Activated naive CD4-positive, alpha-beta T cell treated with anti-CD3 and anti-CD28 coated beads, Interleukin-2, amount 50 U/mL, for 72 hours (primary cell): ENCODE results near the gene PRR22. TPM values are rescaled to one million over a fixed set of nuclear protein-coding genes. Genes with fewer than 3 reads are reported as not detected.
"Not testable (repeated sequence)": the region's sequence is repeated elsewhere in the genome, so short reads cannot be mapped to it uniquely, and the experiment has no call there.

Source experiments
- ATAC-seq, 2 donors: fragments of 150-1000 bp; cut with Tn5 transposase; 2 replicates each; pipeline ENCODE4 v1.10.0; 2021; ENCODE audit warnings: mild to moderate bottlenecking in 2 of 2, moderate library complexity in 2 of 2
- DNase-seq, 2 donors: peaks; one replicate each; pipeline ENCODE4 v3.0.0; 2021 to 2022; ENCODE audit warnings: low spot score in 2 of 2
- H3K27ac Mint-ChIP-seq, 2 donors: one replicate each; pipeline ENCODE4 v1.8.0; 2022; ENCODE audit warnings: mild to moderate bottlenecking in 2 of 2, mixed read lengths in 2 of 2
- H3K36me3 Mint-ChIP-seq, 2 donors: one replicate each; pipeline ENCODE4 v1.8.0; 2022; ENCODE audit warnings: mixed read lengths in 2 of 2
- H3K9me3 Mint-ChIP-seq, 2 donors: one replicate each; pipeline ENCODE4 v1.8.0; 2022; ENCODE audit warnings: mixed read lengths in 2 of 2
- total RNA-seq, 2 donors: library from RNA; stranded (reverse); gene quantifications; one replicate each; pipeline ENCODE4 v1.2.3, GENCODE V29; 2022

Gene PRR22
- total RNA-seq, 2 donors from 2014 or later, result 1.8 to 7.4 TPM

DNA sequence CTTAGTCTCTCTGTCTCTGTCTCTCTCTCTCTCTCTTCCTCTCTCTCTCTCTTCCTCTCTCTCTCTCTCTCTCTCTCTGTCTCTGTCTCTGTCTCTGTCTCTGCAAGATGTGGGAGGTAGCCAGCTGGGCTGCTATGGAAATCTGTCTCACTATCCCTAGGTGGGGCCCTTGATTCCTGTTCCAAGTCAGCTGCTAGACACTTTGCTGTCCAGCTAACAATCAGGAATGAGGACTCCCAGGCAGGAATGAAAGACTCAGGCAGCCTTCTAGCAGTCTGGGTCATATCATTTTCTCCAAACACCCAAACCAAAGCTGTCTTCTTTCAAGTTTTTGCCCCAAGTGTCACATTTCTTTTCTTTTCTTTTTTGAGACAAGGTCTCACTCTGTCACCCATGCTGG lies 40.9 kb downstream of the PRR22 start:
- Mint-ChIP-seq H3K9me3 (no peaks in the 10 kb centered on the region), H3K36me3 (no peaks in the 10 kb centered on the region), H3K27ac (no peak overlapping the region)
- no peak for ATAC-seq
- DNase-seq, result no peak

DNA sequence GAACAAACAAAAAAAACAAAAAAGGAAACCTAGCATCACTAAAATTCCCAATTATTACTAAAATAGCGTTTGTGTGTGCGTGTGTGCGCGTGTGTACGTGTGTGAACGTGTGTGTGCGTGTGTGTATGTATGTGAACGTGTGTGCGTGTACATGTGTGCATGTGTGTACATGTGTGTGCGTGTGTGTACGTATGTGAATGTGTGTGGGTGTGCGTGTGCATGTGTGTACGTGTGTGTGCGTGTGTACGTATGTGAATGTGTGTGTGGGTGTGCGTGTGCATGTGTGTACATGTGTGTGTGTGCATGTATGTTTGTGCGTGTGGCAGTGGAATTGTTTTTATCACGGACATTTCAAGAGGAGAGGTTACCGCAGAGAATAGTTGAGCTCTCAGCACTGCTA lies 42.5 kb downstream of the PRR22 start:
- no peak overlapping the region for H3K27ac Mint-ChIP-seq
- no peaks in the 10 kb centered on the region for H3K36me3 Mint-ChIP-seq
- H3K9me3 Mint-ChIP-seq, result no peaks in the 10 kb centered on the region
- no peak for DNase-seq
- no peak for ATAC-seq

DNA sequence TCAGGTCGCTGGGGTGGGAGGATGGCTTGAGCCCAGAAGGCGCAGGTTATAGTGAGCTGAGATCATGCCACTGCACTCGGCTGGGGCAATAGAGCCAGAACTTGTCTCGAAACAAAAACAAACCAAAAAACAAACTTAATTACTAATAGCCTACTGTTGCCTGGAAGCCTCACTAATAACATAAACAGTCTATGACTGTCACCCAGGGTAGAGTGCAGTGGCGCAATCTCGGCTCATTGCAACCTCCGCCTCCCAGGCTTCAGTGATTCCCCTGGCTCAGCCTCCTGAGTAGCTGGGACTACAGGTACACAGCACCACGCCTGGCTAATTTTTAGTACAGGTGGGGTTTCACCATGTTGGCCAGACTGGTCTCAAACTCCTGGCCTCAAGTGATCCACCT lies 46.1 kb downstream of the PRR22 start:
- ATAC-seq (no peak), DNase-seq (no peak)
- Mint-ChIP-seq H3K27ac (no peak overlapping the region), H3K9me3 (no peaks in the 10 kb centered on the region), H3K36me3 (no peaks in the 10 kb centered on the region)

DNA sequence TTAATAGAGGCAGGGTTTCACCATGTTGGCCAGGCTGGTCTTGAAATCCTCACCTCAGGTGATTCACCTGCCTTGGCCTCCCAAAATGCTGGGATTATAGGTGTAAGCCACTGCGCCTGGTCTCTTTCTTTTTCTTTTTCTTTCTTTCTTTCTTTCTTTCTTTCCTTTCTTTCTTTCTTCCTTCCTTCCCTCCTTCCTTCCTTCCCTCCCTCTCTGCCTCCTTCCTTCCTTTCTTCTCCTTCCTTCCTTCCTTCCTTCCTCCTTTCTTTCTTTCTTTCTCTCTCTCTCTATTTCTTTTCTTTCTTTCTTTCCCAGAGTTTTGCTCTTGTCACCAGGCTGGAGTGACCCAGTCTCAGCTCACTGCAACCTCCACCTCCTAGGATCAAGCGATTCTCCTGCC lies 51.4 kb downstream of the PRR22 start:
- H3K36me3 Mint-ChIP-seq, ATAC-seq, H3K9me3 Mint-ChIP-seq, DNase-seq: not testable (repeated sequence)
- peak overlapping the region in 1 of 2 donors; percentile 51 for H3K27ac Mint-ChIP-seq

Other genes with a start within 250 kb of the PRR22 start
- gene TINCR, start 216.8 kb downstream of the PRR22 start, total RNA-seq, result 1 to 10 TPM in 1 of 2 donors, under 1 TPM in 1; 0.82 to 1.7 TPM
- 100 to 1,000 TPM; 107 to 233 TPM for gene SAFB2, start 162.0 kb downstream of the PRR22 start, total RNA-seq
- gene SAFB, start 161.7 kb downstream of the PRR22 start, total RNA-seq, result 100 to 1,000 TPM; 127 to 154 TPM
- gene MICOS13, start 104.2 kb downstream of the PRR22 start, total RNA-seq, result 10 to 100 TPM; 32.0 to 47.2 TPM
- gene HSD11B1L, start 103.7 kb downstream of the PRR22 start, total RNA-seq, result 1 to 10 TPM; 3.2 to 5.2 TPM
- 1,000 to 10,000 TPM; 1,044 to 1,174 TPM for gene RPL36, start 94.5 kb downstream of the PRR22 start, total RNA-seq
- 100 to 1,000 TPM; 178 to 359 TPM for gene LONP1, start 64.6 kb downstream of the PRR22 start, total RNA-seq
- not detected for gene CATSPERD, start 64.1 kb downstream of the PRR22 start, total RNA-seq
- gene DUS3L, start 6.4 kb upstream of the PRR22 start, total RNA-seq, result 10 to 100 TPM; 47.2 to 56.3 TPM
- 1 to 10 TPM; 1.1 to 2.1 TPM for gene NRTN, start 20.3 kb upstream of the PRR22 start, total RNA-seq
- under 1 TPM in 1 of 2 donors, not detected in 1; 0.27 TPM for gene FUT6, start 55.0 kb upstream of the PRR22 start, total RNA-seq
- under 1 TPM in 1 of 2 donors, not detected in 1; 0.32 TPM for gene FUT3, start 66.7 kb upstream of the PRR22 start, total RNA-seq
- under 1 TPM; 0.23 to 0.36 TPM for gene FUT5, start 85.8 kb upstream of the PRR22 start, total RNA-seq
- 100 to 1,000 TPM; 206 to 224 TPM for gene NDUFA11, start 119.0 kb upstream of the PRR22 start, total RNA-seq
- gene VMAC, start 120.1 kb upstream of the PRR22 start, total RNA-seq, result 1 to 10 TPM; 3.8 to 3.9 TPM
- 1 to 10 TPM; 5.1 to 6.0 TPM for gene CAPS, start 129.5 kb upstream of the PRR22 start, total RNA-seq
- 100 to 1,000 TPM in 1 of 2 donors, 10 to 100 TPM in 1; 89.6 to 112 TPM for gene RANBP3, start 193.4 kb upstream of the PRR22 start, total RNA-seq